Naive B cell (primary cell): ENCODE data around the gene CTSC. TPM values are rescaled to one million over a fixed set of nuclear protein-coding genes. Genes with fewer than 3 reads are reported as not detected.

Experiments
- ATAC-seq, 2 donors: fragments of 150-1000 bp; cut with Tn5 transposase; 2 replicates each; pipeline ENCODE4 v1.10.0; 2021; ENCODE audit warnings: low read depth in 2 of 2, mild to moderate bottlenecking in 2 of 2, moderate library complexity in 2 of 2
- DNase-seq: peaks from one replicate; pipeline ENCODE4 v3.0.0; 2022
- H3K27ac Mint-ChIP-seq, 6 donors: one replicate each; pipeline ENCODE4 v1.8.0; 2020 to 2022; ENCODE audit warnings: mild to moderate bottlenecking in 6 of 6, mixed read lengths in 6 of 6, moderate library complexity in 5 of 6, inconsistent platforms in 2 of 6
- H3K27me3 Mint-ChIP-seq, 3 donors: one replicate each; pipeline ENCODE4 v1.8.0; 2021 to 2022; ENCODE audit warnings: mixed read lengths in 3 of 3, mild to moderate bottlenecking in 1 of 3
- H3K36me3 Mint-ChIP-seq, 2 donors: one replicate each; pipeline ENCODE4 v1.8.0; 2020 to 2022; ENCODE audit warnings: mixed read lengths in 2 of 2, inconsistent platforms in 1 of 2, mild to moderate bottlenecking in 1 of 2
- H3K4me1 Mint-ChIP-seq, 3 donors: one replicate each; pipeline ENCODE4 v1.8.0; 2020 to 2022; ENCODE audit warnings: mixed read lengths in 3 of 3, inconsistent platforms in 1 of 3, mild to moderate bottlenecking in 1 of 3, moderate library complexity in 1 of 3
- H3K4me3 Mint-ChIP-seq, 8 donors: one replicate each; pipeline ENCODE4 v1.8.0; 2020 to 2022; ENCODE audit warnings: mild to moderate bottlenecking in 8 of 8, mixed read lengths in 8 of 8, moderate library complexity in 8 of 8, inconsistent platforms in 2 of 8
- H3K9me3 Mint-ChIP-seq, 7 donors: one replicate each; pipeline ENCODE4 v1.8.0; 2020 to 2022; ENCODE audit warnings: mixed read lengths in 7 of 7, mild to moderate bottlenecking in 5 of 7, inconsistent platforms in 2 of 7, moderate library complexity in 1 of 7
- polyA plus RNA-seq, 6 donors: library from polyadenylated mRNA; unstranded; fragments of 300-500 nt; fragmentation: Illumina TruSeq; gene quantifications; one replicate each; pipeline ENCODE4 v1.2.3, GENCODE V29; 2021; ENCODE audit warnings: low read depth in 6 of 6

CTSC gene
- 10 to 100 TPM; 32.5 to 65.6 (median 39.0) TPM for polyA plus RNA-seq

DNA sequence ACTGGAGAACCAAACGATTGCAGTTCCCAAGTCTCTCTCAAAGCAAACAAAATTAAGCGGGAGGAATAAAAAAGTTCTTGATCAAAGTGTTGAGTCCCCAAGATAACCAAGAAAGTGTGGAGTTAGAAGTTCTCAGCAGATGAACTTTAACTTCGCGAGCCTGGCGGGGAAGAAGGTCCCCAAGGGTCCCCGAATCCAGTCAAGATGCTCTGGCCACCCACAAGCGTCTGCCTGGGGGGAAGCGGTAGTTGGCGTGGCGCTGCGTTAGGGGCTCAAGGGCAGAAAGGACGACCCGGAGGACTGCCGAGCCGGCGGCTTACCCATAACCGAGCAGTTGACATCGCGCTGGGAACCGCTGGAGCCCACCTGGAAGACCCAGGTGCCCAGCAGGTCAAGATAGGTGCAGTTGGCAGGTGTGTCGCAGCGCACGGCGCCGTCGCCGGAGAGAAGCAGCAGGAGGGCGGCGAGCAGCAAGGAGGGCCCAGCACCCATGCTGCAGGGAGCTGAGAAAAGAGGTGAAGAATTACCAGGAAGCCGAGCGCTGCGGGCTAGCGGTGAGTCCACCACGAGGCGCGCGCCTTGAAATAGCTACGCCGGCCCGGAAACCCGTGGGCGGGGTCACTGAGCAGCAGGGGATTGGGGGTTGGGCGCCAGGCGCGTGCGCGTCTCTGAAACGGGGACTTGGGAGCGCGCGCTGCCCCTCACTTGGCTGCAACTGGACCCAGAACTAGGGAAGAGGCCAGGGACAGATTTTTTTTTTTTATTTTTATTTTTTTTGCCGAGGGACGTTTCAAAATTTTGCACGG is at the start of gene CTSC:
TSS of gene CTSC (minus strand) at position 556 of the 806 bp plus-strand sequence. CDS start at position 492, 64 bp downstream.
- peak within 1 kb of the TSS; percentile 75 to 97 (median 93) for H3K27ac Mint-ChIP-seq
- no peaks in the 10 kb centered on the region for H3K27me3 Mint-ChIP-seq
- H3K36me3 Mint-ChIP-seq, result peaks cover 0 to 15% of the 10 kb centered on the region in 2 donors
- DNase-seq (peak; percentile 77), ATAC-seq (peak; percentile 87 to 89)
- H3K4me3 Mint-ChIP-seq, result peak within 1 kb of the TSS; percentile 88 to 100 (median 99)
- H3K4me1 Mint-ChIP-seq, result peaks cover 17 to 46% (median 25%) of the 10 kb centered on the region in 3 donors
- H3K9me3 Mint-ChIP-seq, result no peaks in the 10 kb centered on the region

DNA sequence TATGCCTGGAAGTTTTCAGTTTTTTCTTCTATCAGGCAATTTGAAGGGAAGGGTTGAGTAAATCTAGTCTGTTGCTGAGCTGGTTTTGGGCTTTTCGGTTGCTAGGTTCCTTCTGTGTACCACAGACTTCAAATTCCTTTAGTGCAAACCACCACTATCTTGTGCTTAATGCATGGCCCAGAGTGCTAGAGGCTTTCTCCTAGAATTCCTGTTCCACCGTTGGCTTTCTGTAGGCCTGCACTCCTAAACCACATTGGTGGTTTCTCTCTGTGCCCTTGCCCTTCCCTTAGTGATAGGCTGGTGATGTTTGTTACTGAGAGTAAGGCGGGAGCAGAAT is 47.1 kb upstream of the CTSC start:
- no peak for ATAC-seq
- H3K4me3 Mint-ChIP-seq, result no peak overlapping the region
- DNase-seq, result no peak
- no peak overlapping the region for H3K27ac Mint-ChIP-seq
- H3K27me3 Mint-ChIP-seq, result no peaks in the 10 kb centered on the region
- no peaks in the 10 kb centered on the region for H3K4me1 Mint-ChIP-seq
- no peaks in the 10 kb centered on the region for H3K9me3 Mint-ChIP-seq
- no peaks in the 10 kb centered on the region for H3K36me3 Mint-ChIP-seq

DNA sequence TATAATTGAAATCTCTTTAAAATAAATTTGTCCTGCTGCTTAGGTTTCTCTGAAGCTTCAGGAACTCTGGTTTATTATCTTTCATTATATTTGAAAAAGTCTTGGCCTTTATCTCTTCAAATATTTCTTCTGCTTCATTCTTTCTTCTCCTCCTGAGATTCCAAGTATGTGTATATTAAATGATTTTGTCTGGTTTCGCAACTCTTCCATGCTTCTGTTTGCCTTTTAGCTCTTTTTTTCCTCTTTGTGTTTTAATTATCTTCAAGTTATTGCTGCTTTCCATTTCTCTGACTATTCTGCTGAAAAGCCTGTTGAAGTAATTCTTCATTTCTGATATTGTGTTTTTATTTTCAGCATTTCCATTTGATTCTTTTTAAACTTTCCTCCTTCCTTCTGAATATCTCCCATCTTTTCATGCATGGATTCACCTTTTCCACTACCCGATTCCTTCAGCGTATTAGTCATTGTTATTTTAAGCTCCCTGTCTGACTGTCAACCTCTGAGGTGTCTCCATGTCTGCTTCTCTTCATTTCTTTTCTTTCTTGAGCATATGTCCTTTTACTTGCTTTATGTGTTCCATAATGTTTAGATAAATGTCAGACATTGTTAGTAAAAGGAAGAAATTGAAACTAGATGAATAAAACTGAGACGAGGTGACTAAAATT is 46.6 kb upstream of the CTSC start:
- Mint-ChIP-seq H3K4me1 (no peaks in the 10 kb centered on the region), H3K4me3 (no peak overlapping the region), H3K36me3 (no peaks in the 10 kb centered on the region), H3K9me3 (no peaks in the 10 kb centered on the region), H3K27ac (no peak overlapping the region), H3K27me3 (no peaks in the 10 kb centered on the region)
- ATAC-seq, result no peak
- no peak for DNase-seq

GRCh38 chr11:88383447-88383846 is 45.9 kb upstream of the CTSC start:
- Mint-ChIP-seq H3K4me1 (no peaks in the 10 kb centered on the region), H3K27me3 (no peaks in the 10 kb centered on the region), H3K27ac (no peak overlapping the region), H3K9me3 (no peaks in the 10 kb centered on the region), H3K36me3 (no peaks in the 10 kb centered on the region), H3K4me3 (no peak overlapping the region)
- DNase-seq (no peak), ATAC-seq (no peak)

- no peak for ATAC-seq
- Mint-ChIP-seq H3K9me3 (no peaks in the 10 kb centered on the region), H3K4me3 (no peak overlapping the region), H3K27me3 (no peaks in the 10 kb centered on the region), H3K4me1 (no peaks in the 10 kb centered on the region), H3K27ac (no peak overlapping the region), H3K36me3 (peaks cover 0 to 7% of the 10 kb centered on the region in 2 donors)
- no peak for DNase-seq
Observed at GRCh38 chr11:88379130-88379529, 41.6 kb upstream of the CTSC start.

- ATAC-seq (no peak), DNase-seq (no peak)
- no peak overlapping the region for H3K27ac Mint-ChIP-seq
- H3K36me3 Mint-ChIP-seq, result peaks cover 0 to 7% of the 10 kb centered on the region in 2 donors
- H3K4me3 Mint-ChIP-seq, result no peak overlapping the region
- no peaks in the 10 kb centered on the region for H3K4me1 Mint-ChIP-seq
- H3K27me3 Mint-ChIP-seq, result no peaks in the 10 kb centered on the region
- no peaks in the 10 kb centered on the region for H3K9me3 Mint-ChIP-seq
Observed at GRCh38 chr11:88378422-88379066, 41.0 kb upstream of the CTSC start.

DNA sequence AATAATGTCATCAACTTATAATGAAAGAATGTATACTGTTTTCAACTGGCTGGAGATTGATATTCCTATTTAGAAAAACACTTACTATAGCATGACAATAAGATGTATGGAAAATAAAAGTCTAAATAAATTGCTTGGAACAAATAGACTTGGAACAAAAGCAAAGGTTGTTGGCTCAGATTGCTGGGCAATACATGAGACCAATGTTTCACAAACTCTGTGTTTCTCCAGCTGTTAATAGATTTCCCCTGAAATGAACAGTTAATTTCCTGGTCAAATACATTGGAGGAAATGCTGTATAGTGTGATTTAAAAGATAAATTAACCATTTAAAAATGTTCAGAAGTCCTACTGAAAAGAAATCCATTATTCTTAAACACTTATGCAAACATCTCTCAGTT is 40.1 kb upstream of the CTSC start:
- ATAC-seq (no peak), DNase-seq (no peak)
- Mint-ChIP-seq H3K4me1 (no peaks in the 10 kb centered on the region), H3K36me3 (peaks cover 0 to 7% of the 10 kb centered on the region in 2 donors), H3K27me3 (no peaks in the 10 kb centered on the region), H3K9me3 (no peaks in the 10 kb centered on the region), H3K4me3 (no peak overlapping the region), H3K27ac (no peak overlapping the region)

DNA sequence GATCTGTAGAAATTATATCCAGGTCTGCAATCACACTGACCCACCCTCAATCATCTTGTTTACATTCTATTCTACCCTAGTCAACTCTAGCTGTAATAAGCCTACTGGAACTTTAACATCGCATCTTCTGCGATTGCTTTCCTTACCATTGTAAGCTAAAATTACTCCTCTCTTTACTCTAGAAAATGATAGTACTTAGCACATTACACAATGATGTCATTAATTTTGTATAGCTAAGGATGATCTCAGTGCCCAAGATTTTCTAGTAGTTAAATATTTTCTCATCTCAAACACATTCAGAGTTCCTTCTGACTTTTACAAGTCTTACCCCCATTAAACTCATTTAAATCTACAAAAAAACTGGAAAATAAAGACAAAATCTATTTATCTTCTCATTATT is 39.6 kb upstream of the CTSC start:
- Mint-ChIP-seq H3K27ac (no peak overlapping the region), H3K4me3 (no peak overlapping the region), H3K4me1 (no peaks in the 10 kb centered on the region), H3K9me3 (no peaks in the 10 kb centered on the region), H3K36me3 (peaks cover 0 to 7% of the 10 kb centered on the region in 2 donors), H3K27me3 (no peaks in the 10 kb centered on the region)
- no peak for DNase-seq
- ATAC-seq, result no peak

DNA sequence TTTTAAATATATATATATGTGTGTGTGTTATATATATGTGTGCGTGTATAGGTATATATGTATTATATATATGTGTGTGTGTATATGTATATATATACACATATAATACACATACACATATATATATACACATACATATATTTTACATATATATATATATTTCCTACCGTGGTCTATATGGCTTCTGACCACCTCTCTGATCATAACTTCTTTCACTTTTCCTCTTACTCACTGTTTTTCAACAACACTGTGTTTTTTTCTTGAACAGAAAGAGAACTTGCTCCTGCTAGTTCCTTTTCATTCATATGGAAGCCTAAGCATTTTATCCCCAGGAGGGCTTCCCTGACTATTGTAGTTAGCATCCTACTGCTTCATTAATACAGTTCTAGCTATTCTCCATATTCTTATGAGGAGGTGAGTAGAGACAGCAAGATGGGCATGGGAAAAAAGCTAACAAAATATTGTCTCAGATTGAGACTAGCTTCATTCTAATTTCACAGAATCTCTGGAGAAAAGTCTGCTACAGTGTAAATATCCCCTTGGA is 38.5 kb upstream of the CTSC start:
- Mint-ChIP-seq H3K27me3 (no peaks in the 10 kb centered on the region), H3K4me3 (no peak overlapping the region), H3K4me1 (no peaks in the 10 kb centered on the region), H3K27ac (no peak overlapping the region), H3K36me3 (peaks cover 0 to 7% of the 10 kb centered on the region in 2 donors), H3K9me3 (no peaks in the 10 kb centered on the region)
- DNase-seq (no peak), ATAC-seq (no peak)

- Mint-ChIP-seq H3K9me3 (no peaks in the 10 kb centered on the region), H3K36me3 (peaks cover 0 to 7% of the 10 kb centered on the region in 2 donors), H3K4me3 (no peak overlapping the region), H3K4me1 (no peaks in the 10 kb centered on the region), H3K27me3 (peaks cover 0 to 5% (median 0%) of the 10 kb centered on the region in 3 donors), H3K27ac (no peak overlapping the region)
- ATAC-seq (no peak), DNase-seq (no peak)
Observed at GRCh38 chr11:88370782-88371181, 33.2 kb upstream of the CTSC start.

GRCh38 chr11:88367310-88367709 is 29.8 kb upstream of the CTSC start:
- Mint-ChIP-seq H3K9me3 (no peaks in the 10 kb centered on the region), H3K4me3 (no peak overlapping the region), H3K4me1 (no peaks in the 10 kb centered on the region), H3K36me3 (no peaks in the 10 kb centered on the region), H3K27me3 (peaks cover 0 to 5% (median 0%) of the 10 kb centered on the region in 3 donors), H3K27ac (no peak overlapping the region)
- DNase-seq (no peak), ATAC-seq (no peak)

- no peak for DNase-seq
- Mint-ChIP-seq H3K4me1 (peaks cover 6 to 7% (median 7%) of the 10 kb centered on the region in 3 donors), H3K27me3 (peaks cover 0 to 5% (median 0%) of the 10 kb centered on the region in 3 donors), H3K27ac (no peak overlapping the region), H3K4me3 (no peak overlapping the region), H3K36me3 (no peaks in the 10 kb centered on the region), H3K9me3 (no peaks in the 10 kb centered on the region)
- no peak for ATAC-seq
Observed at GRCh38 chr11:88363648-88364065, 26.1 kb upstream of the CTSC start.

- Mint-ChIP-seq H3K4me1 (peaks cover 6 to 7% (median 7%) of the 10 kb centered on the region in 3 donors), H3K4me3 (no peak overlapping the region), H3K27ac (no peak overlapping the region), H3K9me3 (no peaks in the 10 kb centered on the region), H3K36me3 (no peaks in the 10 kb centered on the region), H3K27me3 (peaks cover 0 to 5% (median 0%) of the 10 kb centered on the region in 3 donors)
- DNase-seq (no peak), ATAC-seq (no peak)
Observed at GRCh38 chr11:88363004-88363403, 25.5 kb upstream of the CTSC start.
